NCI-H2081 (cell line): ENCODE data around the gene CNTN4.
A peak's percentile ranks its signal among the peaks of the same experiment; 100 is the strongest.

ENCODE experiments used
- DNase-seq, 2 experiments: peaks; one replicate each; lab custom pipeline; 2025; lab: John Stamatoyannopoulos, UW

CNTN4 gene

DNA sequence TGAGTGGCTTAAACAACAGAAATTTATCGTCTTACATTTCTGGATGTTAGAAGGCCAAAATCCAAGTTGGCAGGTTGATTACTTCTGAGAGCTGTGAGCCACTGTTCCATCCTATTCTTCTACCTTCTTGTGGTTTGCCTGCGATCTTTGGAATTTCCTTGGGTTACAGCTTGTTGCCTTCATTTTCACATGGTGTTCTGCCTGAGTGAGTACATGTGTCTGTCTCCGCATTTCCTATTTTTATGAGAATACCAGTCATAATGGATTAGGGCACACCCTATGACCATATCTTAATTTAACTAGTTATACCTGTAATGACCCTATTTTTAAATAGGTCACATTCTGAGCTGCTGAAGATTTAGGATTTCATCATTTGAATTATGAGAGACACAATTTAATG lies 294.3 kb downstream of the CNTN4 start:
- no peak for DNase-seq

DNA sequence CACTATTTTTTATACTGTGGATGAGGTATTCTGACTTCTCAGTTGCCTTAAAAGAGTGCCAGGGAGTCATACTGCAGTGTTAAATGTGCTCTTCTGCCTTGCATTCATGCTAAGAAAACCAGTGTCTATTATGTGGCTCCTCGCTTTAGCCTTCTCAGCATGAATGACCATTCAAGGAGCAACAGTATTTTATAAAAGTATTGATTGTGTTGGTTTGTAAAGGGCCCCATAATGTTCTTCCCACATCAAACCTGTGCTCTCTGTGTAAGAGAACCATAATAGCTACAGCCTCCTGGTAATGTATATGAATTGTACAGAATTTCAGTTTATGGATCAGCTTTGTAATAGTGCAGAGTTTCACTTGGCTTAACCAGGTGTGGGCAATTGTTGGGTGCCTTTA lies 316.4 kb downstream of the CNTN4 start:
- no peak for DNase-seq

DNA sequence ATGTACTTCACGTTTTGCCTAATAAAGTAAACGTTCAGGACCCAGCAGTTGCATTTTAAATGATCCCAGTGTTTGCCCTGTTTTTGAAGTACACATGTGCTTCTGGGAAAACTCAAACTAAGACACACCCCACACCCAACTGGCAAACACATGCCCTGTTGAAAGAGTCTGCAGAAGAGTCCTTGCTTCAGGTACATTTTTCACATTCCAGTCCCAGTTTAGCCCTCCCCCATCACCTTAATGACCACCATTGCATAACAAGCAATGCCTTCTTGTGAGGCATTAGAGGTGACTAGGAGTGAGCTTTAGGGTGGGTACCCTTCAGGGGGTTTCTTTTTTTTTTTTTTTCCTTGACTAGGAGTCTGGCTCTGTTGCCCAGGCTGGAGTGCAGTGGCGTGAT lies 322.3 kb downstream of the CNTN4 start:
- DNase-seq: no peak

DNA sequence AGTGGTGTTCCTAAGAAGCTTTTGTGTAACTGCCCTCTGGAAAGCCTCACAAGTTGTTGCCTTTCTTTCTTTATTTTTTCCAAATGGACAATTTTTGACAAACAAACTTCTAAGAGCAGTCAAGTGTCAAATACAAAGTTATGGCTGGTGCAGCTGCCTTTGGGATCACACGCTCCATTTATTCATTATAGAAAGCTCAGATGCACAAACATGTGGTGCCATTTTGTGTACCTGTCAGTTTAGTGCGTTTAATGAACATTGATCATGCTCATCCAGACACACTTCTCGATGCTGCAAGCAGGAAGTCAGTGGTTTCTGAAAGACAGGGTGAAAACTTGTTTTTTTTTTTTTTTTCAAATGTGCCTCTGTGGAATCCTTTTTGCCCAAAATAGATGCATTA lies 324.5 kb downstream of the CNTN4 start:
- no peak for DNase-seq

DNA sequence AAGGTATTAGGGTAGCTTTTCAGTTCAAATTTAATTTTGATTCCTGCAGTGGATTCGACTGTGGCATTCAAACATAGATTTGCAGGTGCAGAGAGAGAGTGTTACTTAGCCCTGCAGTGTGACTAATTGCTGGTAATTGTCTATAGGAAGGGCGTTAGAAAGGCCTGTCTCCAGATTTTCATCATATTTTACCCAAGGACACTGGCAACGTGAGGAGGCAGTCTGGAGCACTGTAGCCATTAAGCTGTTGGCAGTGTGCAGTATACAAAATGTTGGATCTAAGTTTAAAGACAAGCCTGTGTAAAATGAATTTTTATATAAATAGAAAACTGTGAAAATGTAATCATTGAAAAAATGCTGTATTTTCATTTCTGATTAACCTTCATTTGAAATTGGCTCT lies 342.9 kb downstream of the CNTN4 start:
- DNase-seq: no peak

DNA sequence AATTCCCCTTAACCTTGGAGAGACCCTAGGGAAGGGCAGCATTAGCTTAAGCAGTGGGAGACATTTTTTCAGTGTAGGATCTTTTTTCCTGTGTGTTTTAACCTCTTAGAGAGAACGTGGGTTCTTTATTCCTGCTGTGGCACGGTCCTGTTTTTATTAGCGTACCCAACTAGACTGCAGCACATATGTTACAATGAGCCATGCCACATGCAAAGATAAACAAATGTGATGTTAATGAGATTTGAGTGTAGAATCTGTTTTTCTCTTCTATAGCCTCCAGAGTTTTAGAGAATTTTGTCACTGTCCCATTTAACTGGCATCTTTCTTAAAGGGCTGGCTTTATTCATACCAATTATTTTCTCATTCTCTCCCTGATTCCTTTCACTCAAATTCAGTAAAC lies 347.5 kb downstream of the CNTN4 start:
- DNase-seq: no peak

DNA sequence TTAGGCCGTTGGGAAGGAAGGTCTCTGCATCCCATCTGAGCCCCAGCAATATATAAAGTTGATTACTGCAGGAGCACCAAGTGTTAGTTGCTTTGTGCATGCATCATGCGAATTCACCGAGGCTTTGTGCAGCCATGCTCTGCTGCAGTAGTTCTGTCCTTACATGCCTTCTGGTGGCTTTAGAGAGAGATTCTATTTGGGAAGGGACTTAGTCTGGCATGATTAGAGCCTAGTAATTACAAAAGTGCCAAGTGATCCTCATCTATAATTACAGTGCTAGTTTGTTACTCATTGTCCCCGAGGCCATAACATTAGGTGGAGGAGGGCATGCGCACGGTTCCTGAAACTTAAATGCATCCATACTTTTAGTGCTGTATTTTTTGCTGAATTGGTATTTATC lies 353.6 kb downstream of the CNTN4 start:
- no peak for DNase-seq

DNA sequence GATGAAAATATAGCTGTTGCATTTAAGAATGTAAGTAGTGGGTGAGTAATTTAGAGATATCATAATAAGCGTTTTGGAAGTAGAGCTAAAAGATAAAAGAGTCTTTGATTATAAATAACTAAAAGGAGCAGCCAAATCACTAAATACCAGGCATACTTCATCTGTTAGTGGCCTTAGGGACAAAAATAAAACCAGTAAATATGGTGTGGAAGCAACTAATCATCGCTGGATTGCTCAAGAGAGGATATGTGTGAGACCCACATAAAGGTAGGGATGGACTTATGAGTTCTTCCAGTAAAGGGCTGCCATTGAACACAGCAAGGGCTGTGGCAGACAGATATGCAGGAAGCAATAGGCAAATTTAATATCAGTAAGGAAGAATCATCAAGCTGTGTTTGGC lies 356.2 kb downstream of the CNTN4 start:
- DNase-seq: no peak

GRCh38 chr3:2456788-2457187 lies 358.1 kb downstream of the CNTN4 start:
- DNase-seq: no peak

- DNase-seq: no peak
These were observed 360.1 kb downstream of the CNTN4 start for GRCh38 chr3:2458816-2459215.

- no peak for DNase-seq
These were observed 367.2 kb downstream of the CNTN4 start for GRCh38 chr3:2465842-2466241.

GRCh38 chr3:2468816-2469215 lies 370.1 kb downstream of the CNTN4 start:
- DNase-seq: no peak

- no peak for DNase-seq
These were observed 378.3 kb downstream of the CNTN4 start for GRCh38 chr3:2476996-2477395.

GRCh38 chr3:2477620-2478019 lies 379.0 kb downstream of the CNTN4 start:
- DNase-seq: no peak

- DNase-seq: no peak
These were observed 385.7 kb downstream of the CNTN4 start for GRCh38 chr3:2484162-2485026.

- DNase-seq: no peak
These were observed 386.3 kb downstream of the CNTN4 start for GRCh38 chr3:2485027-2485375.

DNA sequence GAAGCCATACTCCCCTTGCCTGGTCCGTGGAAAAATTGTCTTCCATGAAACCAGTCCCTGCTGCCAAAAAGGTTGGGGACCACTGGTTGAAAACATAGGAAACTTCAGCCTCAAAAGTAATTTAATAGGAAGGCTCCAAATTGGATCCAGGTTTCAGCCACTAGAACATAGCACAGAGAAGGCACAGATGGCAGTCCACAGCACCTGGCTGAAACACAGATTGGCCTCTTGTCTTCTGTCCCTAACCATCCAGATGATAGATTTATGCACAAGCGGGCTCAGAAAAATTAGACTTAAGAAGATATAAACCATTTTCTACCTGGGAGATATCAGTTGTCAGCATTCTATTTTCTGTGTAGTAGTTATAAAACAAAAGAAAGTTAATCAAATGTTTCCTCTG lies 397.1 kb downstream of the CNTN4 start:
- no peak for DNase-seq

- no peak for DNase-seq
These were observed 406.2 kb downstream of the CNTN4 start for GRCh38 chr3:2504912-2505311.

DNA sequence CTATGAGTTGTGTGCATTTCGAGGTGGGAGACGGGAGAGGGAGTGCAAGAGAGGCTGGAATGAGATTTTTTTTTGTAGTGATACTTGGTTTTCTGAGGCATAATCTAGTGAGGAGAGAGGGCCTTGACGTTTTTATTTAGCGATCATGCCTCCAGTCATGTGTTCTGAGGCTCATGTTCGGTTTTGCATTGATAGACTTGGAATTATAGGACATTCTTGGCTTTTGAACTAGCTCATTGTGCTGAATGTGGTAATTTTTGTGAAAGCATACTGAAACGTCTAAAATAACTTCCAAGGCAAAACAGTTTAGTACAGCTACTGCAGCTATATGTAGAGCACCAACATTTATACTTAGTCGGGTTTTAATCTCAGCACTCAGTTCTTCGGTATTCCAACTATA lies 408.1 kb downstream of the CNTN4 start:
- DNase-seq: no peak

GRCh38 chr3:2510591-2511145 lies 412.0 kb downstream of the CNTN4 start:
- no peak for DNase-seq

- DNase-seq: peak; percentile 25 to 60
These were observed 412.7 kb downstream of the CNTN4 start for GRCh38 chr3:2511356-2511755.

GRCh38 chr3:2512881-2513280 lies 414.2 kb downstream of the CNTN4 start:
- DNase-seq: no peak

- no peak for DNase-seq
These were observed 415.3 kb downstream of the CNTN4 start for GRCh38 chr3:2513986-2514385.
